ENCODE measurements around the gene VTI1A. TPM values are rescaled to one million over a fixed set of nuclear protein-coding genes. Genes with fewer than 3 reads are reported as not detected.
"Not testable (repeated sequence)": the region's sequence is repeated elsewhere in the genome, so short reads cannot be mapped to it uniquely, and the experiment has no call there.

VTI1A gene
- total RNA-seq, 6 experiments from 2014 or later = 23.6 to 27.9 (median 24.9) TPM

GRCh38 chr10:112723876-112724275, 276.9 kb downstream of the VTI1A start:
- DNase-seq = no peak
- peaks cover 5% of the 10 kb centered on the region; the same call in 1 of the 2 replicates for H3K36me3 Mint-ChIP-seq (ENCODE audit: low read depth)
- TF ChIP-seq, protein P1, sequence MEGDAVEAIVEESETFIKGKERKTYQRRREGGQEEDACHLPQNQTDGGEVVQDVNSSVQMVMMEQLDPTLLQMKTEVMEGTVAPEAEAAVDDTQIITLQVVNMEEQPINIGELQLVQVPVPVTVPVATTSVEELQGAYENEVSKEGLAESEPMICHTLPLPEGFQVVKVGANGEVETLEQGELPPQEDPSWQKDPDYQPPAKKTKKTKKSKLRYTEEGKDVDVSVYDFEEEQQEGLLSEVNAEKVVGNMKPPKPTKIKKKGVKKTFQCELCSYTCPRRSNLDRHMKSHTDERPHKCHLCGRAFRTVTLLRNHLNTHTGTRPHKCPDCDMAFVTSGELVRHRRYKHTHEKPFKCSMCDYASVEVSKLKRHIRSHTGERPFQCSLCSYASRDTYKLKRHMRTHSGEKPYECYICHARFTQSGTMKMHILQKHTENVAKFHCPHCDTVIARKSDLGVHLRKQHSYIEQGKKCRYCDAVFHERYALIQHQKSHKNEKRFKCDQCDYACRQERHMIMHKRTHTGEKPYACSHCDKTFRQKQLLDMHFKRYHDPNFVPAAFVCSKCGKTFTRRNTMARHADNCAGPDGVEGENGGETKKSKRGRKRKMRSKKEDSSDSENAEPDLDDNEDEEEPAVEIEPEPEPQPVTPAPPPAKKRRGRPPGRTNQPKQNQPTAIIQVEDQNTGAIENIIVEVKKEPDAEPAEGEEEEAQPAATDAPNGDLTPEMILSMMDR (IDR thresholded peaks at IDR 0.05) = no peak
- no peaks in the 10 kb centered on the region for H3K9me3 Mint-ChIP-seq
- no peak overlapping the region for H3K27ac Mint-ChIP-seq
- peaks cover 7% of the 10 kb centered on the region; the same call in 1 of the 2 replicates for H3K4me1 Mint-ChIP-seq (ENCODE audit: low read depth)
- H3K27me3 Mint-ChIP-seq (ENCODE audit: insufficient read depth) = no peaks in the 10 kb centered on the region
- H3K4me3 Mint-ChIP-seq = no peak overlapping the region

DNA sequence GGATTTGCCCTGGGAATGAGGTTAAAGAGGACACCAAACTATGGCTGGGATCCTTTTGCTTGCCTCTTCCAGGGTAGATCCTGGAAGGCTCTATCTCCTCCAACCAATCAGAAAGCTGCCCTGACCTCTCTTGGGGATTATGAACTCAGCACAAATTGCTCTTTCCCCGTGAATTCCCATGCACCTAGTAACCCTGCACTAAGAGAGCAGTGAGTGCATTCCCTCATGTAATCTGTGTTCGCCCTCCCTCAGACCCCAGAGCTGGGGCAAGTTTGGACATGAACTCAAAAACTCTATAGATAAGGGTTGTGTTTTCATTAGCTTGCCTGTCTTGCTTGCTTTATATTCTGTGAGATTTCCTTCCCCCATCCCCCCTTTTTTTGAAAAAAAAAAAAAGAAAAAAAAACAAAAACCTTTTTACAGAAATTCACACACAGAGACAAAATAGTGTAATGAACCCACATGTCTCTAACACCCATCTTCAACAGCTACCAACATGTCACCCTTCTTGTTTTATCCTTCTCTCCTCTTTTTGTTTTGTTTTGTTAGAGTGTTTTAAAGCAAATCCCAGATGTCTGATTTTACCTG, 277.5 kb downstream of the VTI1A start:
- Mint-ChIP-seq H3K36me3 (ENCODE audit: low read depth) (peaks cover 5% of the 10 kb centered on the region; the same call in 1 of the 2 replicates), H3K4me3 (no peak overlapping the region), H3K4me1 (ENCODE audit: low read depth) (peaks cover 7% of the 10 kb centered on the region; the same call in 1 of the 2 replicates), H3K27ac (no peak overlapping the region), H3K9me3 (no peaks in the 10 kb centered on the region), H3K27me3 (ENCODE audit: insufficient read depth) (no peaks in the 10 kb centered on the region)
- TF ChIP-seq, protein P1 (IDR thresholded peaks at IDR 0.05) = no peak
- DNase-seq = no peak

GRCh38 chr10:112728118-112728883, 281.3 kb downstream of the VTI1A start:
- H3K4me1 Mint-ChIP-seq (ENCODE audit: low read depth) = peaks cover 24% of the 10 kb centered on the region
- DNase-seq = no peak
- TF ChIP-seq, protein P1 (IDR thresholded peaks at IDR 0.05) = no peak
- no peak overlapping the region for H3K4me3 Mint-ChIP-seq
- no peaks in the 10 kb centered on the region for H3K27me3 Mint-ChIP-seq (ENCODE audit: insufficient read depth)
- no peaks in the 10 kb centered on the region for H3K9me3 Mint-ChIP-seq
- peaks cover 5% of the 10 kb centered on the region; the same call in 1 of the 2 replicates for H3K36me3 Mint-ChIP-seq (ENCODE audit: low read depth)
- H3K27ac Mint-ChIP-seq = no peak overlapping the region

GRCh38 chr10:112728997-112729396, 282.0 kb downstream of the VTI1A start:
- no peak overlapping the region for H3K27ac Mint-ChIP-seq
- no peaks in the 10 kb centered on the region for H3K27me3 Mint-ChIP-seq (ENCODE audit: insufficient read depth)
- no peak overlapping the region for H3K4me3 Mint-ChIP-seq
- H3K4me1 Mint-ChIP-seq (ENCODE audit: low read depth) = peaks cover 30% of the 10 kb centered on the region
- no peaks in the 10 kb centered on the region for H3K9me3 Mint-ChIP-seq
- no peak for DNase-seq
- H3K36me3 Mint-ChIP-seq (ENCODE audit: low read depth) = peaks cover 5% of the 10 kb centered on the region; the same call in 1 of the 2 replicates
- TF ChIP-seq, protein P1 (IDR thresholded peaks at IDR 0.05) = no peak

DNA sequence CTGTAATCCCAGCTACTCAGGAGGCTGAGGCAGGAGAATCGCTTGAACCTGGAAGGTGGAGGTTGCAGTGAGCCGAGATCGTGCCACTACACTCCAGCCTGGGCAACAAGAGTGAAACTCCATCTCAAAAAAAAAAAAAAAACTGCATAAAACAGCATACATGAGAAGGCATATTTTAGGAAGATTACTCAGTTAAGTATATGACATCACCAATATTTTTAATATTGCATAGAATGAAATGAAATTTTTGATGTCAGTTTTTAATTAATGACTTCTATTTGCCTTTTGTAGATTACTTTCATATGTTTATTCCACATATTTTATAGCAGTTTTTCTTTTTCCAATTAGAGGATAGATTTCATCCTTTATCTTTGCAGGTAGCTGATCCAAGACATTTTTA, 284.4 kb downstream of the VTI1A start:
- not testable (repeated sequence) for H3K36me3 Mint-ChIP-seq (ENCODE audit: low read depth); DNase-seq; H3K27ac Mint-ChIP-seq; H3K4me3 Mint-ChIP-seq; H3K9me3 Mint-ChIP-seq; H3K27me3 Mint-ChIP-seq (ENCODE audit: insufficient read depth)
- peaks cover 27% of the 10 kb centered on the region for H3K4me1 Mint-ChIP-seq (ENCODE audit: low read depth)
